ENCODE measurements around the gene EIF4G3. TPM values are rescaled to one million over a fixed set of nuclear protein-coding genes. Genes with fewer than 3 reads are reported as not detected.
A peak's percentile ranks its signal among the peaks of the same experiment; 100 is the strongest.
"Not testable (repeated sequence)": the region's sequence is repeated elsewhere in the genome, so short reads cannot be mapped to it uniquely, and the experiment has no call there.

The EIF4G3 gene
- total RNA-seq, 2 donors from 2014 or later = 33.4 to 38.5 TPM

DNA sequence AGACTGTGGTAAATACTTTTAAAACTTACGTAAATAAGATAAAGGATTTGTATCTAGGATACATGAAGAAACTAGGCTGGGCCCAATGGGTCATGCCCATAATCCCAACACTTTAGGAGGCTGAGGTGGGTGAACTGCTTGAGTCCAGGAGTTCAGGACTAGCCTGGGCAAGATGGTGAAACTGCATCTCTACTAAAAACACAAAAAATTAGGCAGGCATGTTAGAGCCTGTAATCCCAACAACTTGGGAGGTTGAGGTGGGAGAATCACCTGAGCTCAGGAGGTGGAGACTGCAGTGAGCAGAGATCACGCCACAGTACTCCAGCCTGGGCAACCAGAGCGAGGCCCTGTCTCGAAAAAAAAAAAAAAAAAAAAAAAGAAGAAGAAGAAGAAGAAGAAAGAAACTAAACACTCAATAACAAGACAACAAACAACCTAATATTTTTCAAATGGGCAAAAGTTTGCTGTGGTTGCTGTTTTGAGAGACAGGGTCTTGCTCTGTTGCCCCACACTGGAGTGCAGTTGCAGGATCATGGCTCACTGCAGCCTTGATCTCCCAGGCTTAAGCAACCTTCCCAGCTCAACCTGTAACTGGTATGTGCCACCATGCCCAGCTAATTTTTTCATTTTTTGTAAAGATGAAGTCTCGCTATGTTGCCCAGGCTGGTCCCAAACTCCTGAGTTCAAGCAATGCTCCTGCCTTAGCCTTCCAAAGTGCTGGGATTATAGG lies 78.3 kb downstream of the EIF4G3 start:
- TF ChIP-seq, protein P1, sequence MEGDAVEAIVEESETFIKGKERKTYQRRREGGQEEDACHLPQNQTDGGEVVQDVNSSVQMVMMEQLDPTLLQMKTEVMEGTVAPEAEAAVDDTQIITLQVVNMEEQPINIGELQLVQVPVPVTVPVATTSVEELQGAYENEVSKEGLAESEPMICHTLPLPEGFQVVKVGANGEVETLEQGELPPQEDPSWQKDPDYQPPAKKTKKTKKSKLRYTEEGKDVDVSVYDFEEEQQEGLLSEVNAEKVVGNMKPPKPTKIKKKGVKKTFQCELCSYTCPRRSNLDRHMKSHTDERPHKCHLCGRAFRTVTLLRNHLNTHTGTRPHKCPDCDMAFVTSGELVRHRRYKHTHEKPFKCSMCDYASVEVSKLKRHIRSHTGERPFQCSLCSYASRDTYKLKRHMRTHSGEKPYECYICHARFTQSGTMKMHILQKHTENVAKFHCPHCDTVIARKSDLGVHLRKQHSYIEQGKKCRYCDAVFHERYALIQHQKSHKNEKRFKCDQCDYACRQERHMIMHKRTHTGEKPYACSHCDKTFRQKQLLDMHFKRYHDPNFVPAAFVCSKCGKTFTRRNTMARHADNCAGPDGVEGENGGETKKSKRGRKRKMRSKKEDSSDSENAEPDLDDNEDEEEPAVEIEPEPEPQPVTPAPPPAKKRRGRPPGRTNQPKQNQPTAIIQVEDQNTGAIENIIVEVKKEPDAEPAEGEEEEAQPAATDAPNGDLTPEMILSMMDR (IDR thresholded peaks at IDR 0.05) = no peak
- no peak overlapping the region for H3K4me3 ChIP-seq
- H3K27ac ChIP-seq = no peak overlapping the region
- H3K4me1 ChIP-seq = no peaks in the 10 kb centered on the region
- no peaks in the 10 kb centered on the region for H3K27me3 ChIP-seq
- DNase-seq (ENCODE audit: low spot score) = no peak
- no peaks in the 10 kb centered on the region for H3K9me3 ChIP-seq
- no peaks in the 10 kb centered on the region for H3K36me3 ChIP-seq

GRCh38 chr1:21097729-21098128 lies 79.0 kb downstream of the EIF4G3 start:
- H3K27ac ChIP-seq = no peak overlapping the region
- H3K9me3 ChIP-seq = no peaks in the 10 kb centered on the region
- no peaks in the 10 kb centered on the region for H3K36me3 ChIP-seq
- no peaks in the 10 kb centered on the region for H3K4me1 ChIP-seq
- no peaks in the 10 kb centered on the region for H3K27me3 ChIP-seq
- no peak overlapping the region for H3K4me3 ChIP-seq
- TF ChIP-seq, protein P1 (IDR thresholded peaks at IDR 0.05) = no peak
- no peak for DNase-seq (ENCODE audit: low spot score)

- no peak for DNase-seq (ENCODE audit: low spot score)
- H3K27ac ChIP-seq = no peak overlapping the region
- no peaks in the 10 kb centered on the region for H3K36me3 ChIP-seq
- TF ChIP-seq, protein P1 (IDR thresholded peaks at IDR 0.05) = no peak
- H3K9me3 ChIP-seq = no peaks in the 10 kb centered on the region
- no peaks in the 10 kb centered on the region for H3K4me1 ChIP-seq
- no peaks in the 10 kb centered on the region for H3K27me3 ChIP-seq
- no peak overlapping the region for H3K4me3 ChIP-seq
These were observed 80.7 kb downstream of the EIF4G3 start for GRCh38 chr1:21095976-21096375.

GRCh38 chr1:21094282-21094681 lies 82.4 kb downstream of the EIF4G3 start:
- H3K36me3 ChIP-seq; H3K27me3 ChIP-seq; H3K4me3 ChIP-seq; H3K4me1 ChIP-seq; H3K9me3 ChIP-seq; H3K27ac ChIP-seq; DNase-seq (ENCODE audit: low spot score): not testable (repeated sequence)

DNA sequence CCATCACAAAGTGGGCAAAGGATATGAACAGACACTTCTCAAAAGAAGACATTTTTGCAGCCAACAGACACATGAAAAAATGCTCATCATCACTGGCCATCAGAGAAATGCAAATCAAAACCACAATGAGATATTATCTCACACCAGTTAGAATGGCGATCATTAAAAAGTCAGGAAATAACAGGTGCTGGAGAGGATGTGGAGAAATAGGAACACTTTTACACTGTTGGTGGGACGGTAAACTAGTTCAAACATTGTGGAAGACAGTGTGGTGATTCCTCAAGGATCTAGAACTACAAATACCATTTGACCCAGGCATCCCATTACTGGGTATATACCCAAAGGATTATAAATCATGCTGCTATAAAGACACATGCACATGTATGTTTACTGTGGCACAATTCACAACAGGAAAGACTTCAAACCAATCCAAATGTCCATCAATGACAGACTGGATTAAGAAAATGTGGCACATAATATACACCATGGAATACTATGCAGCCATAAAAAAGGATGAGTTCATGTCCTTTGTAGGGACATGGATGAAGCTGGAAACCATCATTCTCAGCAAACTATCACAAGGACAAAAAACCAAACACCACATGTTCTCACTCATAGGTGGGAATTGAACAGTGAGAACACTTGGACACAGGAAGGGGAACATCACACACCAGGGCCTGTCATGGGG lies 83.3 kb downstream of the EIF4G3 start:
- not testable (repeated sequence) for H3K27ac ChIP-seq; H3K9me3 ChIP-seq; H3K4me3 ChIP-seq; DNase-seq (ENCODE audit: low spot score); H3K4me1 ChIP-seq; H3K27me3 ChIP-seq; H3K36me3 ChIP-seq

GRCh38 chr1:21092545-21092944 lies 84.2 kb downstream of the EIF4G3 start:
- not testable (repeated sequence) for H3K4me1 ChIP-seq; H3K27me3 ChIP-seq; H3K4me3 ChIP-seq; H3K9me3 ChIP-seq; H3K27ac ChIP-seq; DNase-seq (ENCODE audit: low spot score); H3K36me3 ChIP-seq

- H3K27ac ChIP-seq, H3K36me3 ChIP-seq: not testable (repeated sequence)
- DNase-seq (ENCODE audit: low spot score) = peak; percentile 68
These were observed 85.5 kb downstream of the EIF4G3 start for GRCh38 chr1:21091053-21091690.

More at GRCh38 chr1:21091053-21091690, 85.5 kb downstream of the EIF4G3 start:
- H3K9me3 ChIP-seq, H3K27me3 ChIP-seq, H3K4me1 ChIP-seq, H3K4me3 ChIP-seq: not testable (repeated sequence)

Measured in right atrium auricular region (tissue), 2 donors.